Embryonic facial prominence (tissue), 1 donor: Measurements from ENCODE around the gene MRPL22.
"Not testable (repeated sequence)": the region's sequence is repeated elsewhere in the genome, so short reads cannot be mapped to it uniquely, and the experiment has no call there.

Source experiments
- DNase-seq: peaks from one replicate; pipeline ENCODE4 v3.0.0-alpha.2; 2016; ENCODE audit errors: extremely low spot score

MRPL22 gene

DNA sequence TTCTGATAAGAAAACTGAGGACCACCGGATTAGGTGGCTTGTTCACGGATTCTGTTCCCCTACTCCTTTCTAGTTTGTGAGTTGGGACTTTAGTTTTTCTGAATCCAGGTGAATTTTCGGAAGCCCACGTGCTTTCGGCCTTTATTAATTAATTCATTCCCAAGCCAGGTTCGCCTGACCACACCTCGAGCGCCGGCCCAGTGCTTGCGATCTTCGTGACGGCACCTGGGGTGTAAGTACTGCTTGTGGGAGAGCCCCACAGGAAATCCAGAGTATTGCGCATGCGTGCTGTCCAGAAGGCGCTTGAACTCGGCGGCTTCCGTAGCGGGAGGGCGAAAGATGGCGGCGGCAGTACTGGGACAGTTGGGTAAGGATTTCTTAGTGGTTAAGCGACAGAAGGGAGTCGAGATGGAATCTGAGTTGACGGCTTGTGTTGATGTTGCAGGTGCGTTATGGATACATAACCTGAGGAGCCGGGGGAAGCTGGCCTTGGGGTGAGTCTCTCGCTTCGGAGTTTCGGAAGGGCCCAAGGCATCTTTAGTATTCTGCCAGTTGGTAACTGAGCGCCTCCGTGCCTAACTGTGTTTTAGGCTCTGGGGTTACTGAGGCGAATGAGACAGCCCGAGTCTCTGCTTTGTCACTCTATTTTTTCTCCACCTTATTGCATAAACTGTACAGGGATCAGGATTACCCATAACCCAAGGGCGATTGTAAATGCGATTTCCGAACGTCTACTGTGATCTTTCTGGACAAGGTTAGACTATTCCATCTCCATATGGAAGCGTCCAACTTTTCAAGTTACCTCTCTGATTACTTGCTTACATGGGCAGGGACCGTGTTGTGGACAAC lies at the start of gene MRPL22:
Gene MRPL22, plus strand, starts transcription at position 302 of the 849 bp plus-strand sequence. Its CDS starts 38 bp downstream, at position 340.
- peak; percentile 88 for DNase-seq

DNA sequence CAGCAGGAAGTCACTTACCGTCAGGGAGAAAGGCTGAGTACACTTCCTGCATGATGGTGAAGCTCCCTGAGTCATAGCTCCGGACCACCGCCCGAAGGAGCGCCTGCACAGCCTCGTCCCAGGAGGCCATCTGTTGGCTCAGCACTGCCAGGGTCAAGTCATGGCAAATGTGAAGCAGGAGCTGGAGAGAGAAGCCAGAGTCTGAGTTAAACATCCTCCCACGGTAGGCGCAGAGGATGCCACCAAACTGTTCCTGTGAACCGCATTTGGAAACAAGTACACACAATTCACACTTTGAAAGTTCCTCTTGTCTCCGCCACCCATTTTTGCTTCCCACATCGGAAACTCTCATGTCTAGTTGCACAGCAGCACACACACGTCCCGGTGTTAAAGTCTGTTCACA lies 48.5 kb upstream of the MRPL22 start:
- DNase-seq, result no peak

DNA sequence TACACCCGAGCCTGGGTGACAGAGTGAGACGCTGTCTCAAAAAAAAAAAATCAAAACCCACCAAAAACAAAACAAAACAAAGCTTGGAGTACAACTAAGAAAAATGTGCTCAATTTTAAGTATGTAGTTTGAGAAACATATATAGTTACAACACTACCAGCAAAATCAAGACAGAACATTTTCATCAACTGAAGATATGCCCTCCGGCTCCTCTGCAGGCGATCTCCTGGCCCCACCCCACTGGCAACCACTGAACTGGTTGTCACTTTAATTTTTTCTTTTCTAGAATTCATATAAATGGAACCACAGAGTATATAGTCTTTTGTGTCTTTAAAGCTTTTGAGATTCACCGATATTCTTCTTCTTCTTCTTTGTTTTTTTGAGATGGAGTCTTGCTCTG lies 47.5 kb upstream of the MRPL22 start:
- no peak for DNase-seq

DNA sequence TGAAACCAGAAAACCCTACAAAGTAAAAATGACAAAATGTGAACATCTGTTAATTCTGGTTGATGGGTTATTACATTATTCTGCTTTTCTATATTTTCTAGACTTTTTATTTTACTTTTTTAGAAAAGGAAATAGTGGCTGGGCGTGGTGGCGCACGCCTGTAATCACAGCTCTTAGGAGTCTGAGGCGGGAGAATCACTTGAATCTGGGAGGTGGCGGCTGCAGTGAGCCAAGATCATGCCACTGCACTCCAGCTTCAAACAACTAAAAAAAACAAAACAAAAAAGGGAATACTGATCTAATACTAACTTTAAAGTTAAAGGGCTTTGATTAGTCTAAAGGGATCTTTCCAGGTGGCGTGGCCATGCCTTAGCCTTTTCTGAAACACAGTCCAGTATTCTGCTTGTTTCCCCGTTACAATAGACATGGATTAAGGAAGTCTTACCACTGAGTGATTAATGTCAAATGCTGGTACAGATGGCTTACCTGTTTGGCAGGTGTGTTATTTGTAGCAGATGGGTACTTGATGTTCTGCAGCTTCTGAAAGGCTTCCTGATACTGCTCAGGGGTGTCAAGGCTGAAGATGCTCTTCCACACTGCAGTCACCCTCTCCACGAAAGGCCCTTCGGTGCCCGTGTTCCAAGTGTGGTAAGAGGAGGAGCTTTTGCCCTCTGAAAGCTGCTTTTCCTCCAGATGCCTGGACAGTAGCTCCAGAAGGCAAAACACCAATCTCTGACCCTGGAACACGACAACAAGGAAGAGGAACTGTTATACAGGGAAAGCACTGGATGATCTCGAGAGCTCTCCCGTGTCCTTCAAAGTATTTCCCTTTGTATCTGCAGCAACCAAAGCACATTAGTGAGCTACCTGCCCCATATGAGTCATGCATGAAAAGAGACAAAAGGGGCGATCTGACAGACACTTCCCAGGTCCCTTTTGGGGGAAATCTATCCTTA lies 45.0 kb upstream of the MRPL22 start:
- no peak for DNase-seq

DNA sequence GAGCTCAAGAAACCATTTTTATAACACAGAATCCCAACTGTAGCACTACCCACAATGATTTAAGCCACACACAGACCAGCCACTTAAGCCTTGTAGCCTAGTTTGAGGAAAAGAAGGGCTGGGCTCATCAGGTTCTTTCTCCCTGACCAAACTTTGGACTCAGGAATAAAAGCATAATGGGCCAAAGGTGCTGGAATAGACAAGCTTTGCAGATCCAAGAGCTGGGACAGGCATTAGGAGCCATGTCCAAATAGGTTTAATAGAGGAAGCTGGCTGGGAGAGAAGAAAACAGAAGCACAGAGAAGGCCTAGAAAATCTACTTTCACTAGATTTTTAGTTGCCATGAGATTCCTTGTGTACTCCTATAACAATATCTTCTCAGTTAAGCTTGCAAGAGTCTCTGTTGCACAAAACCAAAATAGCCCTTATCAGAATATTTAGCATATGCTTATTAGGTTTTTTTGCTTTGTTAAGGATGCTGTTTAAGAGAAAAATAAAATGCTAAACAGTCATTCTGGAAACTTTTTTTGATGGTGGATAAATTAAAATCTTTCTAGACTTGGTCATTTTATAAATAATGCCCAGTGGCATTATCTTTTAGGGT lies 44.2 kb upstream of the MRPL22 start:
- no peak for DNase-seq

DNA sequence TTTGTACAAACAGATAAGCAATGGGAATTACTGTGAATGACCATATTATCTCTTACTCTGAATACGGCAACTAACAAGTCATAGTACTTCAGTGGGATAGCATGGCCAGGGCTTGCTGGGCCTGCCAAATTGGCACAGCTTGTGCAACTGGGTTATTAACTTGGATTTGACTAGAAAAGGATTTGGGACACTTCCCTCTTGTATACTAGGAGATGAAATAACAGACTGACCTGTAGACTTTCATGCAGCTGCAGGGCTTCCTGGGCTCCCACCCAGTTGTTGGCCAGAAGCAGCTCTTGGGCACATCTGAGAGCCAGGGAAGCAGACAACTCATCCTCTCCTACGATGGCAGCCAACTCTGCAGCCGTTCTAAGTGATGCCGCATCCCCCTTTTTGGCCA lies 42.7 kb upstream of the MRPL22 start:
- no peak for DNase-seq

DNA sequence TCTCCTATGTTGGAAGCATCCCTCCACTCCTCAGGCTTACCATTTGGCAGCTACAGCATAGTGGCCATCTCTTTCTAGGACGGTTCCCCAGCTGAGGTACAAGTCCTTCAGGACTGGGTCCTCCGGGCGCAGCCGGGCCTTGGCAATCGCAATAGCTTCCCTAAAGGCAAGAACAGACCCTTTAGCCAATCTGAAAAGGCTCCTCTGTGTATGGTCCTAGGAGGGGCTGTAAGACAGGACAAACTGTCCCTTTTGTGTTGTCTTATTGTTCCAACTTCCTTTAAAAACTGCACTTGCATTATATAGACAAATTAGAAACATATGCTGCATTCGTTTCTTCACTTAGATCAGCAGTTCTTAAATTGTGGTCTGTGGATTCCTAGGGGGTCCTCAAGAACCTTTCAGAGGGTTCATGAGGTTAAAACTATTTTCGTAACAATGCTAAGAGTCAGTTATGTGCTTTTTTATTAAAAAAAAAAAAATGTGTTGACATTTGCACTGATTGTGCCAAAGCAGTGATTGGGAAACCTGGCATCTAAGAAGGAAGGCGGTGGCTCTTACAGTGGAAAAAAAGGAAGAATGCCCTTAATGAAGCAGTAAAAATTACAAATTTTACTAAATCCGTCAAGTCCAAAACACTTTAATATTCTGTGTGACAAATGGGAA lies 41.6 kb upstream of the MRPL22 start:
- DNase-seq, result no peak

DNA sequence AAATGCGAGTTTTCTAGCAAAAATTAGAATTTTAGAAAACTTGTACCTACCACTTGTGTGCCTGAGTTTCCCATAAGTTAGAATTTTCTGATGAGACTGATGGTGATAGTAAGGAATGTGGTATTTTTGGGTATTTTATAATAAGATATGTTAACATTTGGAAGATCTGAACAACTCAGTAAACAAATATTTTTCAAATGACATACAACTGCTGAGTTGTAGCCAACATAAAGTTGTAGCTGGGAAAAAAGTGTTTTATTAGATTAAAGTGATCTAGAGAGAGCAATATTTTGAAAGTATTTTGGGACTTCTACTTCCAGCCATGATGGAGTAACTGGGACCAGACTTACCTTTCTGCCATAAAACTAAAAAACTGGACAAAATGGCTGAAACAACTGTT lies 40.8 kb upstream of the MRPL22 start:
- DNase-seq, result no peak

DNA sequence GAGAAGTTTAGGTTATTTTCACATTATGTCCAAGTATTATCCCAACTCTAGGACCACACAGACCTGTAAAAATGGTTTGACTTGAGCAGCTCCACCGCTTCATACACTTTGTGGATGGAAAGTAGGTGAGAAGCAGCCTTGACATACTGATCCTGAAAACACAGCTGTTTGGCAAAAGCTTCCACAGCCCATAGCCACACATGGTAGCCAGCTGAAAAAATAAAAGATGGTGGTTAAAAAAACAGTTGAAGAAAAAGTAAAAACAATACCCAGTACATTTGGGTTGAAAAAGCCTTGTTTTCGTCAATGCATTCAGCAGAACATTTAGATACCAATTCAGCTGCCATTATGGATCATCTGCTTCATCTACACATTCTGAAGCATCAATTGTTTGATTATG lies 39.6 kb upstream of the MRPL22 start:
- no peak for DNase-seq

DNA sequence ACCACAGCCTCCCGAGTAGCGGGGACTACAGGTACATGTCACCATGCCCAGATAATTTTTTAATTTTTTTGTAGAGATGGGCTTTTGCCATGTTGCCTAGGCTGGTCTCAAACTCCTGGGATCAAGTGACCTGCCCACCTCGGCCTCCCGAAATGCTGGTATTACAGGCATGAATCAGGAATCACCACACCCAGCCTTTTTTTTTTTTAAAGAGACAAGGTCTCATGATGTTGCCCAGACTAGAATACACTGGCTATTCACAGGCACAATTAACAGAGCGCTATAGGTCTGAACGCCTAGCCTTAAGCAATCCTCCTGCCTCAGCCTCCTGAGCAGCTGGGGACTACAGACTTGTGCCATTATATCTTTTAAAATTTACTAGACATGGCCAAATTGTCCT lies 39.0 kb upstream of the MRPL22 start:
- no peak for DNase-seq

DNA sequence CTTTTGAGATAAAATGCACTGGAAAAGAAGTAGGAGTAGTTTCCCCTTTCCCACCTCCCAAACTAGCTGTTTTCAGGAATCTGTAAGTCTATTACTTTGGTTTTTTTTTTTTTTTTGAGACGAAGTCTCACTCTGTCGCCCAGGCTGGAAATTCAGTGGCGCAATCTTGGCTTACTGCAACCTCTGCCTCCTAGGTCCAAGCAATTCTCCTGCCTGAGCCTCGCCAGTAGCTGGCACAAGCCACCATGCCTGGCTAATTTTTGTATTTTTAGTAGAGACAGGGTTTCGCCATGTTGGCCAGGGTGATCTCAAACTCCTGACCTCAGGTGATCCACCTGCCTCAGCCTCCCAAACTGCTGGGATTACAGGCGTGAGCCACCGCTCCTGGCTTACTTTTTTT lies 35.3 kb upstream of the MRPL22 start:
- not testable (repeated sequence) for DNase-seq

DNA sequence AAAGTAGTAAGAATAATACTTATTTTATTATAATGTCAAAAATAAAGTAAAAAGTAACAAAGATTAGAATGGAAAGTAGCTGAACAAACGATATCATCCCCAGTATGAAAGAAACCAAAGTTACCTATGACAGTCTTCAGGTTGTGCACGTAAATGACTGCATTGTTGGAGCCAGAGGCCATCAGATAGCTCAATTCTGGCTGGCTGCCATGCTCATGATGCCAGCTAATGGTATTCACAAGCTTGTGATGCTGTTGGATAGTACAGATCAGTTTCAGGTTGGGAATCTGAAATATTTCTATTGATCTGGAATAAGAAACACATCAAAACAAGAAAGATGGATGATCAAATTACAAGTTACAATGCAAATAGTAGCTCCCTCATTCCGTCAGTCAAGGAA lies 24.0 kb upstream of the MRPL22 start:
- DNase-seq, result no peak

DNA sequence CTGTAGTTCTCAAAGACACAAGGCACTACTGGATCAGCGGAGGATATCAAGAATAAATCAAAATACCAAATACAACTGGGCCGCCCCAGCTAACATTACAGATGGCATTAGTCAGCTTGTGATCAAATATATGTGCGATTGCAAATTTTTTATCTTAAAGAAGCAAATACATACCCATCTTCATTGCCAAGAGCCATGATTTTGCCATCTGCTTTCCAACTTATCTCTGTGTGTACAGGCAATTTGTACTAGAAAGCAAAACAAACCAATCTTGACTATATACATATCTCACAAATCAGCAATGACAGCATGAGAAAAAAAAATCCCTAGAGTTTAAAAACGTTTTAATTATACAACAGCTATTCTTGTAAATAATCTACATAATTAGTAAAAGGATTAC lies 23.1 kb upstream of the MRPL22 start:
- no peak for DNase-seq

DNA sequence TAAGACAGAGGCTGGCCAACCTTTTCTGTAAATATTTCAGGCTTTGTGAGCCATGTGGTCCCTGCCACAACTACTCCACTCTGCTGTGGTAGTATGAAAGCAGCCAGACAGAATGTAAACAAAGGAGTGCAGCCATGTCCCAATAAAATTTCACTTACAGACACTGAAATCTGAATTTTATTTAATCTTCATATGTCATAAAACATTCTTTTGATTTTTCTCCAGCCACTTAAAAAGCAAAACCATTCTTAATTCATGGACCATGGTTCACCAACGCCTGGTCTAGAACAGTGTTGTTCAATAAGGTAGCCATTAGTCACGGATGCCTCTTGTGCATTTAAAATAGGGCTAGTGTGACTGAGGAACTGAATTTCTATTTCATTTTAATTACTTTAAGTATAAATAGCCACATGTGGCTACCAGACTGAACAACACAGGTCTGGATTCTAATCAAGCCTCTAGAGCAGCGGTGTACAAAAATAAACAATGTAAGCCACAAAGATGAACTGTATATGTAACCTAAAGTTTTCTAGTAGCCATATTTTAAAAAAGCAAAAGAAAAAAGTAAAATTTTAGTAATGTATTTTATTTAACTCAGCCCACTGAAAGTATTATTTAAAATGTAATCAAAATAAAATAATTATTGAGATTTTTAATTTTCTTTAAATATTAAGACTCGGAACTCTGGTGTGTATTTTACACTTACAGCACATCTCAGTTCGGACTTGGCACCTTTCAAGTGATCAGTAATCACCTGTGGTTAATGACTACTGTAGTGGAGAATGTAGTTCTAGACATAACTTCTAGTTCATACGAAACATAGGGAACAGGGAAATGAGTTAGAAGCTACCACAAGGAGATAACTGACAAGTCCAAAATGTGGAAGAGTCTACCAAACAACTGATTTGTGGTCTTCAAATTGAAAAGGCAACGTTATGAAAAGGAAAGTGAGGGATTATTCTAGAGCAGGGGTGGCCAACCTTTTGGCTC lies 17.1 kb upstream of the MRPL22 start:
- no peak for DNase-seq

DNA sequence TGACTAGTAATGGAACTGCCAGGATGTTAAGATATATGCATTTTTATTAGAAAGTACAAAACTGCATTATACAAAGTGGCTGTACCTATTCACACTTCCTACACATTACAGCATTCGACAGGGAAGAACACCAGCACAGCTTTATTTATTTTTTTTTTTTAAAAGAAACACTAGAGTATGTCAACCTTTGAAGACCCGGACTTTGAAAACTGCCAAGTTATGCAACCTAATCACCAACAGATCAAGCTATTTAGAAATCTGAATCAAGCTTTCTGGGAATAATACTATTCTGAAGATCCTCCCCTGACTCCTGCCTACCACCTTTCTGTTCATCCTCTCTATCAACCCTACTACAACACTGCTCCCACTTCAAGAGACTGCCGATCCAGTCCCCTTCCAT lies 7.3 kb upstream of the MRPL22 start:
- DNase-seq, result no peak

DNA sequence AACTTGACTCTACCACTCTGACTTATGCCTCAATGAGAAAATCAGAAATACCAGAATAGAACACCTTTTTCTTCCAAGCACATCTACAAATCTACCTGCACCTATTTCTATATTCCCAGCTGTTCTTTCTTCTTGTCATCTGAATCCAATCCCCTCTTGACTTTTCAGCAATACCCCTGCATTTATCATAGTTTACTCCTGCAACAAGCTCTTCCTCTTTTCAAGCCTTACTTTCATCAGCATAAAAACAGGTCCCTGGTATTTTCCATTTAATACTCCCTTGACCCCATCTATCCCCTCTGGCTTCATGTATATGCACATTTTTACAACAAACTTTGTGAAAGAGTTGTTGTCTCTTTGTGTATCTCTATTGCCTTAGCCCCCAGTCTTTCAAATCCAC lies 6.0 kb upstream of the MRPL22 start:
- DNase-seq, result no peak

DNA sequence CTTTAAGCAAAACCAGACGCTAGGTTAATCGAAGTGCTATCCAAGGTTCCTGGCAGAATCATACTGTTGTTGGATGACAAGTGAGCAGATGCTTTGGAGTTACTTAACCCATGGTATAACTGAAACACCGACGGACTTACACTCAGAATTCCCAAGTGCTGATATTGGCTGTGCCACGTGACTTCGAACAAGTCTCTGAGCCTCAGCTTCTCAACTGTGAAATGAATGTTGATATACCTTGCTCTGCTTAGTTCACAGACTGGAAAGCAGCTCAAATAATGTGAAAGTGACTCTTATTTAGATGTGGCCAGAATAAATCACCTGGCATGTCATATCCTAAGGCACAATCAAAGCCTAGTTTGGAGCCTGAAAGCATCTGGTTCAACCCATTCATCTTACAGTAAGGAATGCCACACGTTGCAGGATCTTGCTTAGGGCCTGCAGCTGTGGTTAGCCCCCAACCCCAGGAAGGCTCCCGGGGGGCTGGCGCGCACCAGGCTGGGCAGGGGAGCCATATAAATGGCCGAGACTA lies 3.6 kb upstream of the MRPL22 start:
- no peak for DNase-seq

DNA sequence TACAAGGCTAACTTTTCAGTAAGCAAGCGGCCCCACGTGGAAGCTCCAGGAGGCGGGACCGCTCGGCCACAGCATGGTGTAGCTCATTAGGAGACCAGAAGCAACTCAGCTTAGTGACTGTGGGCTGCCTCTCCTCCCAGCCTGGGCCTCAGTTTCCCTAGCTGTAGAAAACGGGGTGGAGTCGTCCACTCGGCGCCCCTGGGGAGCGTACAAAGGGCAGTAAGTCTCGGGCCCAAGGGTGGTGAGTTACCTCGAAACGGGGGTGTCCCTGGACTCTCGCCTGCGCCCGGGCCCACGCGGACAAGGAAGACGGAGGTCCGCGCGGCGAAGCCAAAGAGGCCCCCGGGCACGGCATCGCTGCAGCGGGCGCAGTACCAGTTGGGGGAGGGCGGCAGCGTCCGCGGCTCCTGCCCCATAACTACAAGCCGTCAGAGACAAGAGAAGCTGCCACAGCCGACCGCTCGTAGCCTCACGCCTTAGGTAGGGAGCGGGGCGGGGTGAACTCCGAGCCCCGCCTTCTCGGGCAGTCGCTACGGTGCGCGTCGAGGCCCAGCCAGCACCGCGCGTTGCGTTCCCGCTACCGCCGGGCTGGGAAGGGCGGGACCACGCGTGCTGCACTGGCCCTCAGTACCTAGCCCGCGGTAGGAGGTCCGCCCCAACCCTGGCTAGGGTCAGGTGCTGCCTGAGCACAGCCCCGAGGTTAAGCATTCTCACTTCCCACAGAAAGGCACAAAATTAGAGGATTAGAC lies 3.0 kb upstream of the MRPL22 start, which contains the start of gene GEMIN5:
Gene GEMIN5, minus strand, starts transcription at position 494 of the 749 bp plus-strand sequence. Its CDS starts 78 bp downstream, at position 416.
- DNase-seq, result peak; percentile 62

DNA sequence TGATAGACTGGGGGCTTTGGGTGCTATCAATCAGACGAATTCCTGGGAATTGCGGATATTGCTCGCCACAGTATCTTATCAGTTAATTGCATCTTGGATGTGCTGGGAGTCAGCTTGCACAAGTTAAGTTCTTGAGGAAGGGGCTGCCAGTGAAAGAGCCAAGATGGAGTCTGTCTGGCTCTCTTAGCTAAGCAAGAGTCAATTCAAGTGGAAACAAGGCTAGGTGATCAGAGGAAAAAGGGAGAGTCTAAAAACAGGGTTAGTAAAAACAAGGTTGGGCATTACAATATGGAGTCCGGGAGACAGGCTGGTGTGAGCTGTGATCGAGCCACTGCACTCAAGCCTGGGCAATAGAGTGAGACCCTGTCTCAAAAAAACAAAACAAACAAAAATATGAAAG lies 1.5 kb upstream of the MRPL22 start:
- not testable (repeated sequence) for DNase-seq
